Effector memory CD4-positive, alpha-beta T cell (primary cell): ENCODE results near the gene TPO.

Experiments used
- DNase-seq, 3 donors: peaks; one replicate each; pipeline ENCODE4 v3.0.0-alpha.2; 2020
- H3K27ac ChIP-seq: 2 replicates; pipeline ENCODE4 v1.7.0; 2013; ENCODE audit warnings: mild to moderate bottlenecking, low read length, moderate library complexity; ENCODE audit not compliant: insufficient read depth, poor library complexity, severe bottlenecking
- H3K27me3 ChIP-seq: replicated peaks from 2 replicates; pipeline ENCODE4 v1.7.0; 2013; ENCODE audit warnings: mild to moderate bottlenecking, low read length; ENCODE audit not compliant: insufficient read depth, control insufficient read depth, poor library complexity, severe bottlenecking
- H3K36me3 ChIP-seq: 2 replicates; pipeline ENCODE4 v1.7.0; 2013; ENCODE audit warnings: mild to moderate bottlenecking, low read length, moderate library complexity; ENCODE audit not compliant: control insufficient read depth, insufficient read depth
- H3K4me1 ChIP-seq: 2 replicates; pipeline ENCODE4 v1.7.0; 2013; ENCODE audit warnings: low read length, mild to moderate bottlenecking; ENCODE audit not compliant: control insufficient read depth, insufficient read depth, poor library complexity, severe bottlenecking
- H3K4me3 ChIP-seq: 2 replicates; pipeline ENCODE4 v1.7.0; 2013; ENCODE audit warnings: low read length, low read depth, mild to moderate bottlenecking; ENCODE audit not compliant: insufficient read depth, poor library complexity, severe bottlenecking
- H3K9me3 ChIP-seq: 2 replicates; pipeline ENCODE4 v1.7.0; 2013; ENCODE audit warnings: mild to moderate bottlenecking, low read length, moderate library complexity; ENCODE audit not compliant: control insufficient read depth

Gene TPO

GRCh38 chr2:1437101-1437500 is 23.8 kb downstream of the TPO start:
- DNase-seq: no peak
- H3K27me3 ChIP-seq: no peaks in the 10 kb centered on the region
- no peaks in the 10 kb centered on the region for H3K4me1 ChIP-seq
- H3K4me3 ChIP-seq: no peak overlapping the region
- no peaks in the 10 kb centered on the region for H3K9me3 ChIP-seq
- no peak overlapping the region for H3K27ac ChIP-seq
- H3K36me3 ChIP-seq: no peaks in the 10 kb centered on the region

DNA sequence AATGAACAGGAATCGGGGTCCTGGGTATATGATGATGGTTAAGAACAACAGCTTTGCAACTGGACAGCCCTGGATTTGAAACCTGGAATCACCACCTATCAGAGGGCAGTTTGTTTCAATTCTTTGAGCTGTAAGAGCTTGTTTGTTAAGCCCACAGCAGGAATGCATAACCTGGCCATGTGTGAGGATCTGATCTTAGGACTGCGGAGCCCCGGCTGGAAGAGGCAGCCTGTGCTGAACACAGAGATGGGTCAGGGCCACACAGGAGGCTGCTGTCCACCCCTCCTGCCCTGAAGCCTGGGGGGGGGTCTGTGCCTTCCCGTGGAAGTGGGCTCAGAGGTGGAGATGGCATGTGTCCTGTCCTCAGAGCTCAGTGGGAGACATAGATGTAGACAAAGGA is 24.3 kb downstream of the TPO start:
- no peak for DNase-seq
- Histone ChIP-seq H3K27ac (no peak overlapping the region), H3K9me3 (no peaks in the 10 kb centered on the region), H3K4me3 (no peak overlapping the region), H3K4me1 (no peaks in the 10 kb centered on the region), H3K27me3 (no peaks in the 10 kb centered on the region), H3K36me3 (no peaks in the 10 kb centered on the region)

DNA sequence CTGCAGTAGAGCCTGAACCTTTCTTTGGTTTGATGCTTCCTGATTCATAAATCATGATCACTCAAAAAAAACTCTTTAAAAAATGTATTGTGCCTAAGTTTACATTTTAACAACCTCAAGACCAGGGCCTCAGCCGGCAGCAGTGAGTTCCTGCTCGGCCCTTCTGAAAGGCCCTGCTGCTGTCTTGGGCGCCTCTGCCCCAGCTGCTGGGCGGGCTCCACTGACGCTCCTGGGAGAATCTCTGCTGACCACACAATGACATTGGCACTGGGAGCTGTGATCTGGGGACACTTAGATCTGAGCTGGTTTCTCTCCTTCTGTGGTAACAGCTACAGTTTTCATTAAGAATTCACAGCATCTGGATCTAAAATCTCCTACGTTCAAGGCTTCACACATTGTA is 25.7 kb downstream of the TPO start:
- Histone ChIP-seq H3K4me3 (no peak overlapping the region), H3K4me1 (no peaks in the 10 kb centered on the region), H3K27ac (no peak overlapping the region), H3K9me3 (no peaks in the 10 kb centered on the region), H3K27me3 (no peaks in the 10 kb centered on the region), H3K36me3 (no peaks in the 10 kb centered on the region)
- DNase-seq: no peak

GRCh38 chr2:1440581-1440980 is 27.3 kb downstream of the TPO start:
- H3K9me3 ChIP-seq: no peaks in the 10 kb centered on the region

DNA sequence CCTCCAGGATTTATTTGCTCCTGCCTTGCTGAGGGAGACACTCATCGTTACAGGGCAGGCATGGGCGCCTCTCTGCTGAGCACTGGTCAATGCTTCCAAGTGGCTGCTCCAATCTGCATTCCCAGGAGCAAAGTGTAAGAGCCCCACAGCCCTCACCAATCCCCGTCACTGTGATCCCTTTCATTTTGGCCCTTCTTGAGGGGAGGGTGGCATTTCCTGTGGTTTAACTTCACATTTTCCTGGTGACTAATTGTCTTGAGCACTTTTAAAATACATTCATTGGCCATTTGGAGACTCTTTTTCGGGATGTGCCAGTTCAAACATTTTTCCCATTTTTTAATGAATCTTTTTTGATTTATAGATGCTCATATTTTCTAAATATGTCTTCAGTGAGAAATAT is 33.0 kb downstream of the TPO start:
- Histone ChIP-seq H3K9me3 (no peaks in the 10 kb centered on the region), H3K4me3 (no peak overlapping the region), H3K27ac (no peak overlapping the region), H3K4me1 (no peaks in the 10 kb centered on the region), H3K36me3 (no peaks in the 10 kb centered on the region), H3K27me3 (no peaks in the 10 kb centered on the region)
- DNase-seq: no peak

More at GRCh38 chr2:1440581-1440980, 27.3 kb downstream of the TPO start:
- H3K4me1 ChIP-seq: no peaks in the 10 kb centered on the region
- no peaks in the 10 kb centered on the region for H3K36me3 ChIP-seq
- no peaks in the 10 kb centered on the region for H3K27me3 ChIP-seq
- no peak overlapping the region for H3K27ac ChIP-seq
- DNase-seq: no peak
- no peak overlapping the region for H3K4me3 ChIP-seq

- Histone ChIP-seq H3K27ac (no peak overlapping the region), H3K27me3 (no peaks in the 10 kb centered on the region), H3K9me3 (no peaks in the 10 kb centered on the region), H3K4me3 (no peak overlapping the region), H3K36me3 (no peaks in the 10 kb centered on the region), H3K4me1 (no peaks in the 10 kb centered on the region)
- DNase-seq: no peak
Observed at GRCh38 chr2:1448009-1448408, 34.7 kb downstream of the TPO start.

GRCh38 chr2:1450915-1451314 is 37.7 kb downstream of the TPO start:
- H3K4me1 ChIP-seq: no peaks in the 10 kb centered on the region
- no peak overlapping the region for H3K27ac ChIP-seq
- no peak for DNase-seq
- H3K4me3 ChIP-seq: no peak overlapping the region
- no peaks in the 10 kb centered on the region for H3K9me3 ChIP-seq
- no peaks in the 10 kb centered on the region for H3K27me3 ChIP-seq
- no peaks in the 10 kb centered on the region for H3K36me3 ChIP-seq

- Histone ChIP-seq H3K27ac (no peak overlapping the region), H3K9me3 (no peaks in the 10 kb centered on the region), H3K36me3 (no peaks in the 10 kb centered on the region), H3K4me1 (no peaks in the 10 kb centered on the region), H3K4me3 (no peak overlapping the region), H3K27me3 (no peaks in the 10 kb centered on the region)
- no peak for DNase-seq
Observed at GRCh38 chr2:1451422-1451821, 38.2 kb downstream of the TPO start.

DNA sequence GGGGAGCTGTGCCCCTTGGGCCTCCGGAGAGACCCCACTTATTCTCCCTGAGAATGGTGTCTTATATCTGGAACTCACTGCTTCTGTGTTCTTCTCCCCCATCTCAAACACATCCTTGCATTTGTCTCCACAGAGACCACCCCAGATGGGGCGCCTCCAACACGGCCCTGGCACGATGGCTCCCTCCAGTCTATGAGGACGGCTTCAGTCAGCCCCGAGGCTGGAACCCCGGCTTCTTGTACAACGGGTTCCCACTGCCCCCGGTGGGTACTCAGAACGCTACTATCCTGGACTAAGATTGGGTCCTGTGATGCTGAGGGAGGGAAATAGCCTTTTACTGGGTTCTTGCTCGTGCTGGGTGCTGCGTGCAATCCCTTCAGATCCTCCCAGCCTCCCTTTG is 40.3 kb downstream of the TPO start:
- no peak overlapping the region for H3K27ac ChIP-seq
- H3K4me1 ChIP-seq: no peaks in the 10 kb centered on the region
- DNase-seq: no peak

GRCh38 chr2:1454346-1454745 is 41.1 kb downstream of the TPO start:
- Histone ChIP-seq H3K4me3 (no peak overlapping the region), H3K27ac (no peak overlapping the region), H3K36me3 (no peaks in the 10 kb centered on the region), H3K9me3 (no peaks in the 10 kb centered on the region), H3K27me3 (no peaks in the 10 kb centered on the region), H3K4me1 (no peaks in the 10 kb centered on the region)
- no peak for DNase-seq

More for the DNA sequence above, 40.3 kb downstream of the TPO start:
- H3K36me3 ChIP-seq: no peaks in the 10 kb centered on the region
- no peak overlapping the region for H3K4me3 ChIP-seq
- H3K27me3 ChIP-seq: no peaks in the 10 kb centered on the region
- no peaks in the 10 kb centered on the region for H3K9me3 ChIP-seq

- Histone ChIP-seq H3K4me3 (no peak overlapping the region), H3K9me3 (no peaks in the 10 kb centered on the region), H3K4me1 (no peaks in the 10 kb centered on the region), H3K27me3 (no peaks in the 10 kb centered on the region), H3K36me3 (no peaks in the 10 kb centered on the region), H3K27ac (no peak overlapping the region)
- no peak for DNase-seq
Observed at GRCh38 chr2:1455466-1455865, 42.2 kb downstream of the TPO start.
